IMR-90 (cell line): Measurements from ENCODE around the gene SSU72.

ENCODE experiments used
- BHLHE40 ChIP-seq: fragments of 150-350 bp; IDR thresholded peaks from 2 replicates; pipeline ENCODE4 v1.6.1; 2016; ENCODE audit warnings: mild to moderate bottlenecking, low read depth, low read length
- CEBPB ChIP-seq: IDR thresholded peaks from 2 replicates; pipeline ENCODE4 v1.6.1; 2012; ENCODE audit warnings: low read depth, low read length, improper control_type of control experiment
- CHD1 ChIP-seq: IDR thresholded peaks from 2 replicates; pipeline ENCODE4 v1.6.1; 2012; ENCODE audit warnings: low read depth, low read length, improper control_type of control experiment
- FOS ChIP-seq: fragments of 150-350 bp; IDR thresholded peaks from 2 replicates; pipeline ENCODE4 v1.6.1; 2016; ENCODE audit warnings: low read depth, low read length
- MAZ ChIP-seq: IDR thresholded peaks from 2 replicates; pipeline ENCODE4 v1.6.1; 2012; ENCODE audit warnings: low read depth, mild to moderate bottlenecking, low read length, improper control_type of control experiment, moderate library complexity, borderline replicate concordance
- MXI1 ChIP-seq: IDR thresholded peaks from 2 replicates; pipeline ENCODE4 v1.6.1; 2012; ENCODE audit warnings: low read depth, mild to moderate bottlenecking, low read length, moderate library complexity, borderline replicate concordance
- POLR2A ChIP-seq: IDR thresholded peaks from 2 replicates; pipeline ENCODE4 v1.6.1; 2012; ENCODE audit warnings: mild to moderate bottlenecking, low read depth, low read length
- RAD21 ChIP-seq: IDR thresholded peaks from 2 replicates; pipeline ENCODE4 v1.6.1; 2012; ENCODE audit warnings: low read length, improper control_type of control experiment
- RCOR1 ChIP-seq: IDR thresholded peaks from 2 replicates; pipeline ENCODE4 v1.6.1; 2012; ENCODE audit warnings: mild to moderate bottlenecking, low read length, improper control_type of control experiment; ENCODE audit not compliant: insufficient replicate concordance
- RFX5 ChIP-seq: IDR thresholded peaks from 2 replicates; pipeline ENCODE4 v1.8.0; 2012; ENCODE audit warnings: low read depth, mild to moderate bottlenecking, low read length, moderate library complexity
- SMC3 ChIP-seq: fragments of 150-350 bp; IDR thresholded peaks from 2 replicates; pipeline ENCODE4 v1.6.1; 2016; ENCODE audit warnings: low read depth, mild to moderate bottlenecking, antibody characterized with exemption, low read length, moderate library complexity
- TF ChIP-seq, protein P1 (sequence below): conservative IDR thresholded peaks from 2 replicates; pipeline ENCODE4 v1.5.1; 2012; ENCODE audit warnings: mild to moderate bottlenecking, low read depth, low read length, improper control_type of control experiment
- TF ChIP-seq, protein P2 (sequence below): fragments of 150-350 bp; IDR thresholded peaks from 2 replicates; pipeline ENCODE4 v1.6.1; 2017; ENCODE audit warnings: mild to moderate bottlenecking, antibody characterized with exemption, low read length, low read depth

GRCh38 chr1:1535201-1536018 lies 39.3 kb downstream of the SSU72 start:
- TF ChIP-seq MXI1 (no peak), CHD1 (no peak), RAD21 (no peak), POLR2A (no peak), RCOR1 (no peak), SMC3 (no peak), RFX5 (no peak), FOS (no peak), BHLHE40 (no peak), CEBPB (no peak), MAZ (no peak)
- TF ChIP-seq, protein P1, sequence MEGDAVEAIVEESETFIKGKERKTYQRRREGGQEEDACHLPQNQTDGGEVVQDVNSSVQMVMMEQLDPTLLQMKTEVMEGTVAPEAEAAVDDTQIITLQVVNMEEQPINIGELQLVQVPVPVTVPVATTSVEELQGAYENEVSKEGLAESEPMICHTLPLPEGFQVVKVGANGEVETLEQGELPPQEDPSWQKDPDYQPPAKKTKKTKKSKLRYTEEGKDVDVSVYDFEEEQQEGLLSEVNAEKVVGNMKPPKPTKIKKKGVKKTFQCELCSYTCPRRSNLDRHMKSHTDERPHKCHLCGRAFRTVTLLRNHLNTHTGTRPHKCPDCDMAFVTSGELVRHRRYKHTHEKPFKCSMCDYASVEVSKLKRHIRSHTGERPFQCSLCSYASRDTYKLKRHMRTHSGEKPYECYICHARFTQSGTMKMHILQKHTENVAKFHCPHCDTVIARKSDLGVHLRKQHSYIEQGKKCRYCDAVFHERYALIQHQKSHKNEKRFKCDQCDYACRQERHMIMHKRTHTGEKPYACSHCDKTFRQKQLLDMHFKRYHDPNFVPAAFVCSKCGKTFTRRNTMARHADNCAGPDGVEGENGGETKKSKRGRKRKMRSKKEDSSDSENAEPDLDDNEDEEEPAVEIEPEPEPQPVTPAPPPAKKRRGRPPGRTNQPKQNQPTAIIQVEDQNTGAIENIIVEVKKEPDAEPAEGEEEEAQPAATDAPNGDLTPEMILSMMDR: no peak
- TF ChIP-seq, protein P2, sequence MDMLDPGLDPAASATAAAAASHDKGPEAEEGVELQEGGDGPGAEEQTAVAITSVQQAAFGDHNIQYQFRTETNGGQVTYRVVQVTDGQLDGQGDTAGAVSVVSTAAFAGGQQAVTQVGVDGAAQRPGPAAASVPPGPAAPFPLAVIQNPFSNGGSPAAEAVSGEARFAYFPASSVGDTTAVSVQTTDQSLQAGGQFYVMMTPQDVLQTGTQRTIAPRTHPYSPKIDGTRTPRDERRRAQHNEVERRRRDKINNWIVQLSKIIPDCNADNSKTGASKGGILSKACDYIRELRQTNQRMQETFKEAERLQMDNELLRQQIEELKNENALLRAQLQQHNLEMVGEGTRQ: no peak
